HG03442 (cell line): Measurements from ENCODE around the gene SP2.

Experiments used
- ATAC-seq: cut with Tn5 transposase; IDR thresholded peaks from one replicate; pipeline ENCODE4 v1.9.1; 2021; ENCODE audit warnings: mild to moderate bottlenecking, moderate library complexity; ENCODE audit not compliant: unreplicated experiment

SP2 gene

DNA sequence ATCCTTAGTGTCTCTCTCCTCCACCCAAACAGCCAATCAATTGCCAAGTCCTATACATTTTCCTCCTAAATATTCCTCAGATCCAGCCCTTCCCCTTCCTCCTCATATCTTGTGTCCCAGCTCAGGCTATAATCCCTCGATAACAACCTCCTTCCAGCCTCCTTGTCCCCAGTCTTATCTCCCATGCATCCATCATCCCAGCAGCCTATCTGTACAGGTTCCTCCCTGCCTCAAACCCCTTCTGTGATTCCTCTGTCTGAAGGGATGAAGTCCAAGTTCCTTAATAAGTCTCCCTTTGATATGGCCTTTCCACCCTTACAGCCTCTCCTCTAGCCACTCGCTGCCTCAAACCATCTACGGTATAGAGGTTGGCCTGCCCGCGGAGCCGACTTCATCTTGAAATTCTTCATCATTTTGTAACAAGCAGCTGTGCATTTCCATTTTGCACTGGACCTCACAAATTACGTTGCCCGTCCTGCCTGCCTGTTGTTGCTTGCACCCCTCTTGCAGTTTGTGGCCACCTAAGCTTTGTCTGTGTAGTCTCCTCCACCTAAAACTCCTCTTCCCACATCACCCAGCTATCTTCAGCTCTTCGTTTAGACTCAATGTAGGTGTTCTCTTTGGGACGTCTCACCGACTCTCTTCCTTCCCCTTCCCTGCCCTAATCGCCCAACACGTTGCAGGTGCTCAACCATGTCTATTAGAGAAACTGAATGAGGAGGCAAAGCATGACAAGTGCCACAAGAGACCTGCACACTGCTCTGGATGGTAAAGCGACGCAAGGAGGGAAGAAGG is 74.1 kb downstream of the SP2 start:
- ATAC-seq, result no peak

DNA sequence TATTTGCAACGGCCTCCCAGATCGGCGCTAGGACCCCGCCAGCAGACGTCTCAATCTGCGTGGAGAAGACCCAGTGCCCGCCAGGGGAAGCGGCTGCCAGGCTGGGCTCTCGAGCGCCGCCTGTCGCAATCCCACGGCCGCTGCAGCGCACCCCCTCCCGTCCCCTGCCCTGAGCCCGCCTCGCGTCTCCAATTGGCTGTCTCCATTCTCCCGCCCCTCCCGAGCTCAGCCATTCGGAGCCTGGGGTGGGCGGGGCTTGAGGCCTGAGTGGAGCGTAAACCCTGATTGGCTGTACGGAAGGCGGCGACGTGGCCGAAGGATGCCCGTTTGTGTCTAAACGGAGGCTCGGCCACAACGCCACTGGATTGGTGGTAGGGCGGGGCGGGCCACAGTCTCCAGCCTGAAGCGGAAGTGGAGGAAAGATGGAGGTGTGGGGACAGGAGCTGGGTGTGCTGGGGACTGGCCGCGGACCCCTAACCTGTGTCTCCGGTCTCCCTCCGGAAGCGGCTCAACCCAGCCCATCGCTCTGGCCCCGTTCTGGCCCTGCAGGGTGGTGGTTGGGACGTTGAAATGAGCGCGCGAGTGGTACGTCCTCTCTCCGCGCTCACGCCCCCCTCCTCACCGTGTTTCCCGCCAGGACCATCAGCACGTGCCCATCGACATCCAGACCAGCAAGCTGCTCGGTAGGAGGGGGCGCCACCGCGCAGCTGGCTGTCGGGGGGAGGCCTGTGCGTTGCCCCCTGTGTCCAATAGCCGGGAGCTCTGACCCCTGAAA is 74.9 kb downstream of the SP2 start, which contains the start of gene CDK5RAP3:
TSS of gene CDK5RAP3 (plus strand) at position 389 of the 775 bp plus-strand sequence. CDS start at position 423, 34 bp downstream.
- ATAC-seq, result peak; percentile 95

DNA sequence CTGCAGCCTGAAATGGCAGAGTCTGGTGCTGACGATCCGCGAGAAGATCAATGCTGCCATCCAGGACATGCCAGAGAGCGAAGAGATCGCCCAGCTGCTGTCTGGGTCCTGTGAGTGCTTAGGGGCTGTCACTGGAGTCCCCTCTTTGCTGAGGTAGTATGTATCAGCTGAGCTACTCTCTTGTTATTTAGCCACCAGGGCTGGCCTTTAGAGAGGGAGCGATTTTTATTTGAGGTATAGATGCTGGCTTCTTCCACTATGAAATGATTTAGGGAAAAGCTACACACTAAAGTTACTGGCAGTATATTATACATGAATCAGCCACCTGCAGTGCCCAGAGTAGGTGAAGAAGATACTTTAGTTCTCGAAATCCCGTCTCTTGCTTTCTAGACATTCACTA is 77.5 kb downstream of the SP2 start:
- no peak for ATAC-seq

DNA sequence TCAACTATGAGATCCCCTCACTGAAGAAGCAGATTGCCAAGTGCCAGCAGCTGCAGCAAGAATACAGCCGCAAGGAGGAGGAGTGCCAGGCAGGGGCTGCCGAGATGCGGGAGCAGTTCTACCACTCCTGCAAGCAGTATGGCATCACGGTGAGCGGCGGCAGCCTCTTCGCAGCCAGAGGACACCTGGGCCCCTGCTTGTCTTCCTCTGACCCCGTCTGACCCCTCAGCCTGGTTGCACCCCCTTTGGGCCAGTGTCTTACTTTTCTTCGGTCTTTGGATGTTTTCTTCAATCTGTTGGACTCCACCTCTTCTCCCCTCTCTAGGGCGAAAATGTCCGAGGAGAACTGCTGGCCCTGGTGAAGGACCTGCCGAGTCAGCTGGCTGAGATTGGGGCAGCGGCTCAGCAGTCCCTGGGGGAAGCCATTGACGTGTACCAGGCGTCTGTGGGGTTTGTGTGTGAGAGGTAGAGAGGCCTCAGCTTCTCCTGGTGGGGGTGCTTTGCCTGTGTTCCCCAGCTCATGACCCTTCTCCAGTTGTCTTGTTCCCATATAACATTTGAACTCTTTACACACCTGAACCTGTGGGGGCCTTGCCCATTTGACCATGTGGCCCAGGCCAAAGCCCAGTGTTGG is 79.3 kb downstream of the SP2 start:
- no peak for ATAC-seq

DNA sequence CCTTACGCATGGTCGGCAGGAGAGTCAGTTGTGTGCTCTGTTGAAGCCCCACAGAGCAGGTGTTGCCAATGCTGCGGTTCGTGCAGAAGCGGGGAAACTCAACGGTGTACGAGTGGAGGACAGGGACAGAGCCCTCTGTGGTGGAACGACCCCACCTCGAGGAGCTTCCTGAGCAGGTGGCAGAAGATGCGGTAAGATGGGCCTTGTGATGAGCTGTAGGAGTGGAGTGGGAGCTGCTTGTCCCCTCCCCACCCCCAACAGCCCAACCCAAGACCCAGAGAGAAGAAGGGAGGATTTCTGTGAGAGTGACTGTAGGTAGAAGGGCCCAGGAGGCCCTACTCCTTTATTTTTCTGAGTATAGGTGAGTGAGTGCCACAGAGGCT is 79.8 kb downstream of the SP2 start:
- ATAC-seq, result no peak

DNA sequence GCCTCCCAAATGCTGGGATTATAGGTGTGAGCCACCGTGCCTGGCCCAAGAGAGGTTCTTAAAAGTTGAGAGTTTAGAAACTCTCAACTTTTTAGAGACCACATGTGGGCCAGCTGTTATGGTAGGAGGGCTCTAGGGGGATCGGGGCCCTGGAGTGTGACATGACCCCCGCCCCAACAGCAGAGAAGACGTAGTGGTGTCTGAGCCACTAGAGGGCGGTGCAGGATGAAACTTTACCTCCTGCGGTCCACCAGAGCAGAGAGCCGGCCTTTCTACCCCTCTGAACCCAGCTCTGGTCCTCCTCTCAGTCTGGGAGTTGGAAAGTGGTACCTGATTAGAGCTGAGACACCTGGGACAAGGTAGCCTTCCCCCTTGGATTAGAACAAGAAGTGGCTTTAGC is 82.3 kb downstream of the SP2 start:
- no peak for ATAC-seq
